Central memory CD8-positive, alpha-beta T cell (primary cell): Measurements from ENCODE around the gene RABGEF1.
"Not testable (repeated sequence)": the region's sequence is repeated elsewhere in the genome, so short reads cannot be mapped to it uniquely, and the experiment has no call there.

Experiments
- ATAC-seq: fragments of 150-1000 bp; cut with Tn5 transposase; replicated peaks from 2 replicates; pipeline ENCODE4 v1.10.0; 2022; ENCODE audit warnings: mild to moderate bottlenecking, moderate FRiP score, moderate number of reproducible peaks; ENCODE audit not compliant: poor library complexity, severe bottlenecking; ENCODE audit errors: extremely low read depth
- DNase-seq, 2 donors: peaks; one replicate each; pipeline ENCODE4 v3.0.0; 2021; ENCODE audit warnings: low spot score in 2 of 2
- H3K27ac Mint-ChIP-seq: one replicate; pipeline ENCODE4 v1.8.0; 2022; ENCODE audit warnings: low read depth, mild to moderate bottlenecking, moderate library complexity, mixed read lengths
- H3K27me3 Mint-ChIP-seq: one replicate; pipeline ENCODE4 v1.8.0; 2022; ENCODE audit warnings: mixed read lengths
- H3K36me3 Mint-ChIP-seq: one replicate; pipeline ENCODE4 v1.8.0; 2022; ENCODE audit warnings: mild to moderate bottlenecking, moderate library complexity, mixed read lengths; ENCODE audit not compliant: insufficient read depth
- H3K4me1 Mint-ChIP-seq: one replicate; pipeline ENCODE4 v1.8.0; 2022; ENCODE audit warnings: mixed read lengths
- H3K4me3 Mint-ChIP-seq: one replicate; pipeline ENCODE4 v1.8.0; 2022; ENCODE audit warnings: mild to moderate bottlenecking, moderate library complexity, mixed read lengths
- H3K9me3 Mint-ChIP-seq: one replicate; pipeline ENCODE4 v1.8.0; 2022; ENCODE audit warnings: mixed read lengths

Gene RABGEF1

GRCh38 chr7:66740302-66740979 lies at the start of gene RABGEF1:
RABGEF1 (plus strand) TSS chr7:66740733; CDS start chr7:66771900, 31,167 bp downstream.
- peak; percentile 93 to 95 for DNase-seq
- Mint-ChIP-seq H3K4me1 (peaks cover 47% of the 10 kb centered on the region), H3K27ac (peak within 1 kb of the TSS; percentile 94), H3K27me3 (no peaks in the 10 kb centered on the region), H3K4me3 (peak within 1 kb of the TSS; percentile 97), H3K9me3 (peaks cover 6% of the 10 kb centered on the region), H3K36me3 (peaks cover 29% of the 10 kb centered on the region)
- peak; percentile 94 for ATAC-seq

GRCh38 chr7:66693331-66693730 lies 47.2 kb upstream of the RABGEF1 start:
- Mint-ChIP-seq H3K27ac (no peak overlapping the region), H3K27me3 (no peaks in the 10 kb centered on the region), H3K4me1 (peaks cover 4% of the 10 kb centered on the region), H3K9me3 (peaks cover 2% of the 10 kb centered on the region), H3K36me3 (peaks cover 5% of the 10 kb centered on the region), H3K4me3 (no peak overlapping the region)
- ATAC-seq, result no peak
- no peak for DNase-seq

- ATAC-seq (no peak), DNase-seq (no peak)
- peaks cover 4% of the 10 kb centered on the region for H3K4me1 Mint-ChIP-seq
- peaks cover 5% of the 10 kb centered on the region for H3K36me3 Mint-ChIP-seq
- no peak overlapping the region for H3K4me3 Mint-ChIP-seq
- H3K27me3 Mint-ChIP-seq, result no peaks in the 10 kb centered on the region
- no peaks in the 10 kb centered on the region for H3K9me3 Mint-ChIP-seq
- H3K27ac Mint-ChIP-seq, result no peak overlapping the region
Measured at GRCh38 chr7:66694286-66694685, 46.2 kb upstream of the RABGEF1 start.

GRCh38 chr7:66695417-66695816 lies 45.1 kb upstream of the RABGEF1 start:
- not testable (repeated sequence) for H3K9me3 Mint-ChIP-seq, H3K36me3 Mint-ChIP-seq, H3K27me3 Mint-ChIP-seq, DNase-seq, H3K4me3 Mint-ChIP-seq, H3K27ac Mint-ChIP-seq, H3K4me1 Mint-ChIP-seq, ATAC-seq

- not testable (repeated sequence) for DNase-seq, H3K4me1 Mint-ChIP-seq, ATAC-seq, H3K36me3 Mint-ChIP-seq, H3K4me3 Mint-ChIP-seq, H3K27ac Mint-ChIP-seq, H3K27me3 Mint-ChIP-seq, H3K9me3 Mint-ChIP-seq
Measured at GRCh38 chr7:66696134-66696533, 44.4 kb upstream of the RABGEF1 start.

- peak overlapping the region; percentile 27 for H3K27ac Mint-ChIP-seq
- no peak for ATAC-seq
Measured at GRCh38 chr7:66696774-66697191, 43.8 kb upstream of the RABGEF1 start.

GRCh38 chr7:66697449-66698438 lies 42.8 kb upstream of the RABGEF1 start:
- H3K27me3 Mint-ChIP-seq, result no peaks in the 10 kb centered on the region
- no peak for ATAC-seq
- peaks cover 5% of the 10 kb centered on the region for H3K36me3 Mint-ChIP-seq

More at GRCh38 chr7:66696774-66697191, 43.8 kb upstream of the RABGEF1 start:
- no peak for DNase-seq
- Mint-ChIP-seq H3K27me3 (no peaks in the 10 kb centered on the region), H3K4me3 (no peak overlapping the region), H3K36me3 (peaks cover 5% of the 10 kb centered on the region), H3K4me1 (peaks cover 4% of the 10 kb centered on the region), H3K9me3 (no peaks in the 10 kb centered on the region)

GRCh38 chr7:66698652-66699205 lies 41.8 kb upstream of the RABGEF1 start:
- no peak overlapping the region for H3K27ac Mint-ChIP-seq
- H3K9me3 Mint-ChIP-seq, result no peaks in the 10 kb centered on the region
- no peak overlapping the region for H3K4me3 Mint-ChIP-seq
- no peak for DNase-seq
- no peaks in the 10 kb centered on the region for H3K27me3 Mint-ChIP-seq
- no peak for ATAC-seq
- peaks cover 5% of the 10 kb centered on the region for H3K36me3 Mint-ChIP-seq
- H3K4me1 Mint-ChIP-seq, result peaks cover 4% of the 10 kb centered on the region

More at GRCh38 chr7:66697449-66698438, 42.8 kb upstream of the RABGEF1 start:
- Mint-ChIP-seq H3K27ac (no peak overlapping the region), H3K9me3 (no peaks in the 10 kb centered on the region), H3K4me1 (peaks cover 4% of the 10 kb centered on the region), H3K4me3 (no peak overlapping the region)
- DNase-seq, result no peak

- Mint-ChIP-seq H3K4me1 (peaks cover 4% of the 10 kb centered on the region), H3K27ac (no peak overlapping the region), H3K36me3 (no peaks in the 10 kb centered on the region), H3K27me3 (no peaks in the 10 kb centered on the region), H3K4me3 (no peak overlapping the region), H3K9me3 (no peaks in the 10 kb centered on the region)
- ATAC-seq, result no peak
- DNase-seq, result no peak
Measured at GRCh38 chr7:66699998-66700397, 40.5 kb upstream of the RABGEF1 start.

- Mint-ChIP-seq H3K27me3 (no peaks in the 10 kb centered on the region), H3K36me3 (no peaks in the 10 kb centered on the region), H3K4me1 (peaks cover 4% of the 10 kb centered on the region), H3K9me3 (no peaks in the 10 kb centered on the region), H3K27ac (peak overlapping the region; percentile 35), H3K4me3 (no peak overlapping the region)
- ATAC-seq (no peak), DNase-seq (no peak)
Measured at GRCh38 chr7:66700633-66701131, 39.9 kb upstream of the RABGEF1 start.

- Mint-ChIP-seq H3K27ac (no peak overlapping the region), H3K36me3 (peaks cover 2% of the 10 kb centered on the region), H3K27me3 (no peaks in the 10 kb centered on the region), H3K4me3 (no peak overlapping the region), H3K9me3 (no peaks in the 10 kb centered on the region), H3K4me1 (no peaks in the 10 kb centered on the region)
- ATAC-seq, result no peak
- no peak for DNase-seq
Measured at GRCh38 chr7:66707825-66708224, 32.7 kb upstream of the RABGEF1 start.

GRCh38 chr7:66710752-66711151 lies 29.8 kb upstream of the RABGEF1 start:
- DNase-seq, ATAC-seq, H3K4me3 Mint-ChIP-seq, H3K9me3 Mint-ChIP-seq, H3K4me1 Mint-ChIP-seq, H3K27ac Mint-ChIP-seq, H3K27me3 Mint-ChIP-seq: not testable (repeated sequence)
- H3K36me3 Mint-ChIP-seq, result peaks cover 13% of the 10 kb centered on the region
